GM12872 (cell line): ENCODE data around the gene CIC.

Experiments used
- CTCF ChIP-seq: IDR thresholded peaks from 3 replicates; pipeline ENCODE4 v1.5.1; 2011; ENCODE audit warnings: low read depth, mild to moderate bottlenecking, low read length, moderate library complexity; ENCODE audit not compliant: insufficient read depth

Gene CIC

GRCh38 chr19:42249769-42250168 lies 19.3 kb upstream of the CIC start:
- no peak for TF ChIP-seq CTCF

GRCh38 chr19:42250183-42250665 lies 18.8 kb upstream of the CIC start:
- no peak for TF ChIP-seq CTCF

GRCh38 chr19:42250666-42251531 lies 18.2 kb upstream of the CIC start:
- TF ChIP-seq CTCF, result no peak

- TF ChIP-seq CTCF, result no peak
Observed at GRCh38 chr19:42251572-42252358, 17.3 kb upstream of the CIC start.

GRCh38 chr19:42252365-42253244 lies 16.4 kb upstream of the CIC start:
- TF ChIP-seq CTCF, result no peak

- no peak for TF ChIP-seq CTCF
Observed at GRCh38 chr19:42253245-42254088, 15.6 kb upstream of the CIC start.
